HL-60/S4 treated with retinoic acid at 250 ng/mL for 4 days and 3 days (cell line): ENCODE data around the gene TRAPPC12.
"Not testable (repeated sequence)": the region's sequence is repeated elsewhere in the genome, so short reads cannot be mapped to it uniquely, and the experiment has no call there.

Source experiments
- in situ Hi-C: fragments of 300-500 bp; cut with MboI; formaldehyde crosslinking; loops from 2 replicates; pipeline ENCODE4 v1.7.0; 2022; ENCODE audit warnings: low sequenced_read_pairs

TRAPPC12 gene

DNA sequence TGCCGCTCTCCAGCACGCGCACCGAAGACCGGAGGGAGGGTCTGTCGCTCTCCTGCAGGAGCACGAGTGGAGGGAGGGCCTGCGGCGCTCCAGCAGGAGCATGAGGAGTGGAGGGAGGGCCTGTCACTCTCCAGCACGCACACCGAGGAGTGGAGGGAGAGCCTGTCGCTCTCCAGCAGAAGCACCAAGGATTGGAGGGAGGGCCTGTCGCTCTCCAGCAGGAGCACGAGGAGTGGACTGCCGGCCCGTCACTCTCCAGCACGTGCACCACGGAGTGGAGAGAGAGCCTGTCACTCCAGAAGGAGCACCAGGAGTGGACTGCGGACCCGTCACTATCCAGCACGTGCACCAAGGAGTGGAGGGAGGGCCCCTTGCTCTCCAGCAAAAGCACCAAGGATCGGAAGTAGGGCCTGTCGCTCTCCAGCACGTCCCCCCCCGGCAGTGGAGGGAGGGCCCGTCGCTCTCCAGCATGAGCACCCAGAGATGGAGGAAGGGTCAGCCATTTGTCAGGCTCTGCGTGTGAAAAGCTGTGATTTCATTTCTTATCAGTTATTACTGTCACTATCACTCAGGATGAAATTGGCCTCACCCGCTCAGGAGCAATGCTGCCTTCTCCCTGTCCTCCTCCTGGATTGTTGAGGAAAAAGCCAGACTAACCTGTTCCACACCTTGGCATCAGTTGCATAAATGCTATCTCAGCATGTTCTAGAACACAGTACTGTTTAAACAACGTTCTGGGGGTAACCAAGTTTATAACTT, 103.9 kb downstream of the TRAPPC12 start:
- in situ Hi-C loops = no loop called here

DNA sequence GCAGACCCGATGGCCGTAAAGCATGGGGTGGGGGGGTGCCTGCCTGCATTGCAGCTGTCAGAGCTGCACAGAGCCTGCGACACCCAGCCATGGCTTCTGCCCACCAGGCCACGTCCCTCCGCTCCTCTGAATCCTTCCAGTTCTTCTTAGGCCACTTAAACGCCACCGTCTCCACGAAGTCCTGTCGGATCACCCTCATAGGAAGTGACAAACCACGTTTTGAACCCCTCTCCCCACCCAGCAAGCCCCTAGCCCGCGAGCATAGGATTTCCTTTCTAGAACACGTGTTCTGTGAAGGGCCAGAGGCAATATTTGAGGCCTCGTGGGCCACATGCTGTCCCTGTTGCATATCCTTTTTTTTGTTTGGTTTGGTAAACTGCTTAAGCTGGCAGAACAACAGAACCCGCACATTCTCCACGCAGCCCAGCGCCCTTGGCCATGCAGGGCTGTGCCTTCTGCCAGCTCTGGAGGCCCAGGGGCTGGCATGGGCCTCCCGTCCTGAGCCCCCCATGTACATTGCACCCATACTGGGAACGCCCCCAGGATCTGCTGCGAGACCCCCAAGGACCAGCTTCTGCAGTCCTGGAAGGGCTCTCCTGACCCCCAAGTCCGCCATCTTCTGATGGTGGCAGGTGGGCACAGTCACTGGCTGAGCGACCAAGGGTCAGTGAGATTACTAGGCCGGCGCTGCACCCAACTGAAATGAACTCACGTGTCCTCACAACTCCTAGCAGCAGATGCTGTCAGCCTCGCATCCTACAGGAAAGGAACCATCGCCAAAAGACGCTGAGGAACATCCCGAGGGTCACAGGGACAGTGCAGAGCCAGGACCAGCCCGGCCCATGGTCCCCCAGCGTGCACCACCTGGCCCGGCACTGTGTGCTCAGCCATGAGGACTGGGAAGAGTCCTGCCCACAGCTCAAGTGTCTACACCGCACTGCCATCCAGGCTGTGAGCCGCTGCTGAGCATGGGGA, 104.8 kb downstream of the TRAPPC12 start:
- in situ Hi-C loops = no loop called here

GRCh38 chr2:3485166-3485565, 105.7 kb downstream of the TRAPPC12 start:
- in situ Hi-C loops = no loop called here

DNA sequence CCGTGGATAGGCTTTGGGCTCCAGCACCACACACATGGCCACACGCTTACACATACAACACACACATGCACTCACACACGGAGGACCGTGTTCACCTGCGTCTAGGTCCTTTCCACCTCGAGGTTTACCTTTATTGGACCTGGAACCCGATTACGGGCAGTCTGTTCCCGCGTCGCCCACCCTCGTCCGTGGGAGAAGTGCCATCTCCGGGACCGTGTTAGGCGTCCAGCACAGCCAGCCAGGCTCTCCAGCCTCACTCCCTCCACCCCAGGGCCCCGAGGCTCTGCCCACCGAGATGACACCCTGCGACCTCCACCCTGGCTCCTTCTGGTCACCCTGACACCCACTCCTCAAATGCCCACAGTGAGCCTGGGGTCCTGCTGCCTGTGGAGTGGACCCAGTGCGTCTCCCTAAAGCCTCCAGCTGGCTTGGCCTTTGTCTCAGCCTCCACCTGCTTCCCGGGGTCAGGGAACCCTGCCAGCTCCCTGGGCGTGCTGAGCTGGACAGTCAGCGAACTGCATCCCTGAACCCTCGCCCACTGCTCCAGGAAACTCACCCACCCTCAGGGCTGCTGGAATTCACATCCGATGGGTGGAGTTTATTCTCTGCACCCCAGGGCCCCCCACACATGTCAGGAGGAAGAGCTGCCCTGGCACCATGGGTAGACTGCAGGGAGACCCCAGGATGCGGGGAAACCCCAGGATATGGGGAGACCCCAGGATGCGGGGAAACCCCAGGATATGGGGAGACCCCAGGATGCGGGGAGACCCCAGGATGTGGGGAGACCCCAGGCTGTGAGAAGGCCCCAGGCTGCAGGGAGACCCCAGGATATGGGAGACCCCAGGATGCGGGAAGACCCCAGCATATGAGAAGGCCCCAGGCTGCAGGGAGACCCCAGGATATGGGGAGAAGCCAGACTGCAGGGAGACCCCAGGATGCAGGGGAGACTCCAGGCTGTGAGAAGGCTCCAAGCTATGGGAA, 106.8 kb downstream of the TRAPPC12 start:
- in situ Hi-C loops = no loop called here

- in situ Hi-C loops = no loop called here
Observed at GRCh38 chr2:3487028-3487425, 107.5 kb downstream of the TRAPPC12 start.

GRCh38 chr2:3487432-3487831, 107.9 kb downstream of the TRAPPC12 start:
- in situ Hi-C loops = no loop called here

- in situ Hi-C loops = no loop called here
Observed at GRCh38 chr2:3488061-3488531, 108.6 kb downstream of the TRAPPC12 start.

DNA sequence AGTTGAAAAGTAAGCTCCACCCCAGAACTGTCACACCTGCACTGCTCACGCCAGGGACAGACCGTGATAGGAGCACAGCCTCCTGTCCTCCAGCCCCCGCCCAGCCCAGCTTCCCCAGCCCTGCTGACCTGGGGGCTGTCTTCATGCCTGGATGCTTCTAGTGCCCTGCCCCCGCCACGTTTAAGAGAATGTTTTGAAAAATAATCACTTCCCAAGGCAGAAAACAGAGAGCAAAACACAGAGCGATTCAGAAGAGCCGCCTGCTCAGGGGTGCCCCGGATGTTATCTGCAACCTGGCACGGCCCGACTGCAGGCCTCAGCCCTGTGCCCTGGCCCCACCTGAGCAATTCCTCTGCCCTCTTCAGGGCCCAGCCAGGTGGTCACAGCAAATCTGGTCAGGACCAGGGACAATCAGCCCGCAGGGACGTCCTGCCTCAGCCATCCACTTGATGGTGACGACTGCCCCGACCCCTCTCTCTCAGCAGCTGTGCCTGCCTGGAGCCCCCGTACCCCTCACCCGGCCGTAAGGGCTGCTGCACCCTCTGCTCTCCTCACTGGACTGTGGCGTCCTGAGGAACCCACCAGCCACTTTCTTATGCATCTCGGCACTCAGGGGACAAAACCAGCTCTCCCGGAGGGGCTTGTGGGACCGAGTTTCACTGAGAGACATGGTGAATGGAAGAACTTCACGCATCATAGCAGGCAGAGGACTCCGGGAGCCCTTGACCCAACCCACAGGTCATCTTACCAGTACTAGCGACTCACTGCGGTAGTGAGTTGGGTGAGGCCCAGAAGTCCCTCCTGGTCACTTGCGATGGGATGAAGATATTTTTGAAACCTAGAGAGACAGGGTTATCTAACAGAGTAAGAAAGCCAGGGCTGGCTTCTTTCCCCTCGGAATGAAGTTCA, 109.6 kb downstream of the TRAPPC12 start:
- in situ Hi-C loops = no loop called here

GRCh38 chr2:3489764-3490115, 110.2 kb downstream of the TRAPPC12 start:
- in situ Hi-C loops = no loop called here

DNA sequence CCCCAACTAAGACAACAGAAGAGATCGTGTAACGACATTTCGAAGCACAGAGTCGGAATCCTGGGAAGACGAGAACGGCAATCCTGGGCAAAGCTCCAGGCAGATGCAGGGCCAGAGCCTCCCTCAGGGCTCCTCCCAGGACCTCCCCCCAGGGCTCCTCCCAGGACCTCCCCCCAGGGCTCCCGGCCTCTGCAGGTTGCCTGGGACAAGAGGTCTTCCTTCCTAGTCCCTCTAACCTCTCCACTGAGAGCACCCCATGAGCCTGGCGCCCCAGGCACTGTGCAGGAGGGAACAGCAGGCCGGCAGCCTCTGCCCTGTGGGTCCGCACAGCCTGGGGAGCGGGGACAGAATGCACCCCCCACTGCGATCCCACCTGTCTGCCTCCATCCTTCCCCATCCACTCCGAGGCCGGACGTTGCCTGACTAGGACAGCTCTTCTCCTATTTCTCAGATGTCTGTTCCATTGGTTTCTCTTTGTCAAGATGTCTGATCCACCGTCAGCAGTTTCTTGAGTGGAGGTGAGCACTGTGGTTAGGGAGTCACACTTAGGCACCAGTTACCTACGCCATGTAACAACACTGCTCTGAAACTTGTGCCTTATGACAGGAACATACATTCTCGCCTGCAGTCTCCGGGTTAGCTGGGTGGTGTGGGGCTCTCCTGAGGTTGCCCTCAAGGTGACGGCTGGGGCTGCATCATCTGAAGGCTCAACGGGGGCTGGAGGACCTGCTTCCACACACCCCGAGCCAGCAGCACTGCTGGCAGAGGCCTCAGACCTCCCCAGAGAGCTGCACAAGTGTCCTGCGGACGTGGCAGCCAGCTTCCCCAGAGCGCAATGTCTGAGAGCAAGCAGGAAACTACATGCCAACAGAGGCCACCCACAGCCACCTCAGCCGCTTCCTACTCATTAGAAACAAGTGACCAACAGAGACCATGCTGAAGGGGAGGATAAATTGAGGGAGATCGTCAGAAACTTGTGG, 111.0 kb downstream of the TRAPPC12 start:
- in situ Hi-C loops = no loop called here

DNA sequence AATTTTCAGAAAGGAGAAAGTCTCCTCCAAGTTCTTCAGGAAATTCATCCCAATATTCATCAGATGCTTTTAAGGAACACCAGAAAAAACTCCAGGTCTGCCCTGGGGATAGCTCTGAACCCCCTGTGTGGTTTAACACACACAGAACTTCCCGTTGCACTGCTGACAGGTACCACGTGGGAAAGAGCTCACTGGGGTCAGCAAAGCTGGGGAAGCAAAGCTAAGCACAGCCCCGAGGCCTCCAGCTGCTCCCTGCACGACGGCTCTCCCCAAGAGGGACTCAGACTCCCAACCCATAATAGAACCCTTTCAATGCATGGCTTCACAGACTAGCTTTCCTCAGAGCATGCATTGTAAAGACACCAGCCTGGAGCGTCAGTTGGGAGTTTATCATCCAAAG, 111.8 kb downstream of the TRAPPC12 start:
- in situ Hi-C loops = no loop called here

DNA sequence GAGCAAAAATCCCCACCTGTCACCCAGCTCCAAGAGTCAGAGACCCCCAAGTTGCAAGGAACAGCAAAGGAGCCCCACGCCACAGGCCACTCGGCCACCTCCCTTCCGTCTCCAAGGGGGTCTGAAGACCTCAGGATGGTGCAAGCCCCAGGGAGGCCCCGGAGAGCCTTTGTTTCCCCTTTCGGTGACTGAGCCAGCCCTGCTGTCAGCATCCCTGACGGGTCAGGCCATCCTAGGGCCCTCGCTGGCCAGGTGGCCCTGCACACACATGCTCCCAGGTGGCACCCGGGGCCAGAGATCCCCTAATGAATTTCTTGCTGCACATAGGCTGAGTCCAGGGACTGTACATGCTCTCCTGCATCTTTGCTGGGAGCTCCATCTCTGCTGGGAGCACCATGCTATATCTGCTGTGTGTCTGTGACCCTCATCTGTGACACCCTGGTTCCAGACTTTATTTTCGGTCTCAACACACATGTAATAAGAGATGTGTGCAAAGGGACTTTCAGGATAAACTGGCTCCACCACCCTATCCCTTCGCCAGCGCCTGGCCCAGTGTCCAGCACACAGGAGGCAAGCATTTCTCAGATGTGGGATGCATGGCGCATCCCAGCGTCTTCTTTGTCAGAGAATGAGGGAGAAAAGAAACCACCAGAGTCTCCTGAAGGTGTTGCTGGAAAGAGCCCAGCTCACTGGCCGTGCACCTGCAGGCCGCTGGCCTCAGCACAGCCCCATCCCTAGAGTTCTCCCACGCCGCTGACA, 112.4 kb downstream of the TRAPPC12 start:
- in situ Hi-C loops = no loop called here

DNA sequence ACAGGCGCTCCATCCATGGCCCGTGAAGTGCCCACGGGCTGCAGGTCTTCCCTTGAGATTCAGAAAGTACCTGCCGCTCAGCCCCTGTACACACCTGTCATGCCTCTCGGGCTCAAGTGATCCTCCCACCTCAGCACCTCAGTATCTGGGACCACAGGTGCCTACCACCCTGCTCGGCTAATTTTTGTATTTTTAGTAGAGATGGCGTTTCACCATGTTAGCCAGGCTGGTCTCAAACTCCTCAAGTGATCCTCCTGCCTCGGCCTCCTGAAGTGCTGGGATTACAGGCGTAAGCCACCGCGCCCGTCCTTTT, 112.9 kb downstream of the TRAPPC12 start:
- in situ Hi-C loops = not testable (repeated sequence)

DNA sequence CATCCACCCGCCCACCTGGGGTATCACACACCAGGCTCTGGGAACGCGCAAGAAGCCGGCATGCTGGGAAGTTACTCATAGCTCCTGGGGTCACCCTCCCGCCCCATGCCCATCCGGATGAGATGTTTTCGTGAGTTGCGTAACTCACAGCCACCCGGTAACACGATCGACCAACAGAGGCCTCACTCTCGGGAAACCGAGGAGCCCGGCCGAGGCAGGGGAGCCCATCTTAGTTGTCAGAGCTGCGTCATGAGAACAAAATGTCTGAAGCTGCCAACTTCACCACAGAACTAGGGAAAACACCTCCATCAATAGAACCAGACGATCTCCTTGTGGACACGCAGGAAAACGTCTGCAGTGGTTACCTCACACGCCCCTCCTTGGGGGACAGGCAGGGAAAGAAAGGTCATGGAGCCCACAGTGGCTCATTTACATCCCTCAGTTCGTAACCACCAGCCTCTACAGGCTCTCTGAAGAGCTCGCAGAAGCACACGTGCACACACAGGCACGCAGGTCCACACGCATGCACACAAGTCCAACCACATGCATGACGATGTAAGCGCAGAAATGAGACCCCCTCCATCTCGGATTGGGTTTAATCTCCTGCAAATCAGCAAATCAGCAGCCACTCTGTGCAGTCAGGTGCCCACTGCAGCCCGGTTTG, 113.6 kb downstream of the TRAPPC12 start:
- in situ Hi-C loops = no loop called here

- in situ Hi-C loops = no loop called here
Observed at GRCh38 chr2:3493615-3494007, 114.1 kb downstream of the TRAPPC12 start.

DNA sequence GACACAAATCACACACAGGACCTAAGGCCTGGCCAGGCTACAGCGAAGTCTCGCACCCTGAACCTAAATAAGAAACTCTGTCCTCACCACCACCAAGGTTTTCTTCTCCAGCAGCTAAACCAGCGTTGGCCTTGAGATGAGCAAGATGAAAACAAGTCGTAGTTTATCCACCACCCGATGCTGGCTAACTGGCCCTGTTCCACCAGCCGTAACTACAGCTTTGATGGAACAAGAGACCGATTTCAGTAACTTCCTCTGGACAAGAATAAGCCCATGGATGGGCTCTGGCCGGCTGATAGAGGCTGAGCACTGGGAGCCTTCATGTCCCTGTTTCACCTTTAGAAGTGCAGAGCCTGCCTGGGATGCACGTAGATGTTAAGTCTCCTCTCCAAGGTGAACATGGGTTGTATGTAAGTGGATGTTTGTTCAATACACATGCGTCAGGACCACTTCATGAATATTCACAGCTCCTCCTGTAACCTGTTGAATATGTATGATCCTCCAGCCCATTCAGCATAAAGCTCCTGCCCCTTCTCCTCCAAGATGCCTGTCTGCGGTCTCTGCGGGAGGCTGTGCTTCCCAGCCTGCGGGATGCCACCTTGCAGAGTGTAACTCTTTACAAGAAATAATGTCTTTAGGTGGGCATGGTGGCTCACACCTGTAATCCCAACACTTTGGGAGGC, 115.6 kb downstream of the TRAPPC12 start:
- in situ Hi-C loops = no loop called here

GRCh38 chr2:3496708-3497080, 117.2 kb downstream of the TRAPPC12 start:
- in situ Hi-C loops = not testable (repeated sequence)
